SK-N-SH (cell line): Measurements from ENCODE around the gene NUDT14. TPM values are rescaled to one million over a fixed set of nuclear protein-coding genes. Genes with fewer than 3 reads are reported as not detected.

Experiments
- CTCF ChIA-PET: fragments of 300-600, 350-600 bp; formaldehyde crosslinking; extraction: SDS; loops from one replicate; lab custom pipeline; 2021; lab: Yijun Ruan, JAX
- POLR2A ChIA-PET: fragments of 350-600 bp; sonication (Branson Sonifier 250); formaldehyde crosslinking; extraction: SDS; loops from one replicate; lab custom pipeline; 2020; ENCODE audit warnings: antibody characterized with exemption, inconsistent platforms; lab: Yijun Ruan, JAX
- DNase-seq: peaks from one replicate; pipeline ENCODE4 v3.0.0; 2012
- H2AFZ ChIP-seq: fragments of 200-600 bp; sonication (generic); 2 replicates; pipeline ENCODE4 v1.8.1; 2016; ENCODE audit warnings: antibody characterized with exemption, mild to moderate bottlenecking, low read depth
- H3F3A ChIP-seq: fragments of 200-600 bp; sonication (generic); replicated peaks from 2 replicates; pipeline ENCODE3; 2016; ENCODE audit warnings: antibody characterized with exemption, mild to moderate bottlenecking; ENCODE audit not compliant: insufficient read depth
- H3K27ac ChIP-seq, 2 experiments: fragments of 200-500 bp in 1 of 2; fragments of 200-600 bp in 1 of 2; sonication (Bioruptor generic) in 1 of 2; sonication (generic), shearing (Covaris generic) in 1 of 2; 2 replicates each; pipeline versions ENCODE4 v1.5.1 to v1.6.1; 2014 to 2016; ENCODE audit warnings: low read depth in 2 of 2, inconsistent platforms in 1 of 2, low read length in 1 of 2, mild to moderate bottlenecking in 1 of 2, mixed read lengths in 1 of 2
- H3K27me3 ChIP-seq: fragments of 200-600 bp; sonication (generic), shearing (Covaris generic); 2 replicates; pipeline ENCODE4 v1.6.1; 2016; ENCODE audit warnings: mixed run types; ENCODE audit not compliant: insufficient read depth
- H3K36me3 ChIP-seq, 2 experiments: fragments of 200-500 bp in 1 of 2; fragments of 200-600 bp in 1 of 2; sonication (Bioruptor generic) in 1 of 2; sonication (generic) in 1 of 2; replicated peaks in 1 of 2; 2 replicates each; pipeline versions ENCODE3 to v1.5.1; 2014 to 2016; ENCODE audit warnings: low read length in 1 of 2, mild to moderate bottlenecking in 1 of 2; ENCODE audit not compliant: insufficient read depth in 2 of 2, control insufficient read depth in 1 of 2
- H3K4me1 ChIP-seq, 2 experiments: fragments of 200-500 bp in 1 of 2; fragments of 200-600 bp in 1 of 2; sonication (Bioruptor generic) in 1 of 2; sonication (generic), shearing (Covaris generic) in 1 of 2; 2 replicates each; pipeline versions ENCODE4 v1.5.1 to v1.6.1; 2014 to 2016; ENCODE audit warnings: low read depth in 1 of 2, low read length in 1 of 2, mixed run types in 1 of 2; ENCODE audit not compliant: insufficient read depth in 2 of 2, control insufficient read depth in 1 of 2
- H3K4me2 ChIP-seq: fragments of 200-600 bp; sonication (generic), shearing (Covaris generic); 2 replicates; pipeline ENCODE4 v1.6.1; 2017; ENCODE audit warnings: mixed run types
- H3K4me3 ChIP-seq, 2 experiments: fragments of 200-500 bp in 1 of 2; fragments of 200-600 bp in 1 of 2; sonication (Bioruptor generic) in 1 of 2; sonication (generic), shearing (Covaris generic) in 1 of 2; 2 replicates each; pipeline versions ENCODE4 v1.5.1 to v1.8.1; 2014 to 2016; ENCODE audit warnings: low read depth in 2 of 2, inconsistent platforms in 1 of 2, low read length in 1 of 2, mild to moderate bottlenecking in 1 of 2, mixed read lengths in 1 of 2, moderate library complexity in 1 of 2
- H3K79me2 ChIP-seq: fragments of 200-600 bp; sonication (generic); 2 replicates; pipeline ENCODE4 v1.8.1; 2017; ENCODE audit warnings: mild to moderate bottlenecking; ENCODE audit not compliant: insufficient read depth
- H3K9ac ChIP-seq: fragments of 200-600 bp; sonication (generic); 2 replicates; pipeline ENCODE4 v1.6.1; 2017; ENCODE audit warnings: mixed run types
- H3K9me2 ChIP-seq: fragments of 200-600 bp; sonication (generic); 2 replicates; pipeline ENCODE4 v1.6.1; 2017; ENCODE audit warnings: mixed run types
- H3K9me3 ChIP-seq: fragments of 200-600 bp; sonication (generic); 2 replicates; pipeline ENCODE4 v1.6.1; 2017; ENCODE audit warnings: mixed run types, mild to moderate bottlenecking, moderate library complexity
- H4K20me1 ChIP-seq: fragments of 200-600 bp; sonication (generic); 2 replicates; pipeline ENCODE4 v1.6.1; 2017; ENCODE audit warnings: mild to moderate bottlenecking, mixed run types; ENCODE audit not compliant: insufficient read depth
- CHD2 ChIP-seq: fragments of 150-350 bp; IDR thresholded peaks from 2 replicates; pipeline ENCODE4 v1.6.1; 2018; ENCODE audit warnings: low read length; ENCODE audit not compliant: partially characterized antibody
- EP300 ChIP-seq, 2 experiments: IDR thresholded peaks; 2 replicates each; pipeline versions ENCODE4 v1.4.0 to v1.6.1; 2012; ENCODE audit warnings: borderline replicate concordance in 1 of 2, low read depth in 1 of 2, low read length in 1 of 2
- FOSL2 ChIP-seq: IDR thresholded peaks from 2 replicates; pipeline ENCODE4 v1.4.0; 2012; ENCODE audit warnings: low read depth, mild to moderate bottlenecking, moderate library complexity, borderline replicate concordance
- GATA2 ChIP-seq: sonication (generic); formaldehyde crosslinking; IDR thresholded peaks from 2 replicates; pipeline ENCODE4 v1.5.0; 2020; ENCODE audit warnings: mild to moderate bottlenecking, missing genetic modification reagents
- MEF2A ChIP-seq: IDR thresholded peaks from 2 replicates; pipeline ENCODE4 v1.4.0; 2012; ENCODE audit warnings: low read depth, borderline replicate concordance
- NFIC ChIP-seq: IDR thresholded peaks from 2 replicates; pipeline ENCODE4 v1.4.0; 2012; ENCODE audit warnings: borderline replicate concordance
- POLR2AphosphoS5 ChIP-seq: IDR thresholded peaks from 2 replicates; pipeline ENCODE4 v1.6.1; 2012; ENCODE audit warnings: low read depth, low read length
- RFX5 ChIP-seq: IDR thresholded peaks from 2 replicates; pipeline ENCODE4 v1.6.1; 2012; ENCODE audit warnings: mild to moderate bottlenecking, improper control_type of control experiment, low read length
- TEAD4 ChIP-seq: IDR thresholded peaks from 2 replicates; pipeline ENCODE4 v1.4.0; 2012; ENCODE audit warnings: mild to moderate bottlenecking, borderline replicate concordance; ENCODE audit not compliant: insufficient read depth
- ZBTB33 ChIP-seq: IDR thresholded peaks from 2 replicates; pipeline ENCODE4 v1.4.0; 2012; ENCODE audit warnings: low read depth, borderline replicate concordance
- WGBS: methylation state at CpG from one replicate; pipeline ENCODE4 v1.1.6; 2017; ENCODE audit warnings: low lambda C conversion rate; 5-methylcytosine and 5-hydroxymethylcytosine counted together
- polyA plus RNA-seq, 3 experiments: library from polyadenylated mRNA; depleted of rRNA; stranded (reverse); fragments of >200 nt; gene quantifications; 2 replicates each; pipeline ENCODE4 v1.2.3, GENCODE V29; 2012
- TF ChIP-seq, protein P1 (sequence below): IDR thresholded peaks from 2 replicates; pipeline ENCODE4 v1.4.0; 2012; ENCODE audit warnings: low read depth, borderline replicate concordance
- TF ChIP-seq, protein P2 (sequence below): fragments of 150-350 bp; IDR thresholded peaks from 2 replicates; pipeline ENCODE4 v1.6.1; 2017; ENCODE audit warnings: antibody characterized with exemption, low read length, low read depth, borderline replicate concordance

The NUDT14 gene
- polyA plus RNA-seq, 1 of the 3 experiments (the other 2 are of a cell fraction): 18.4 TPM

- Histone ChIP-seq H3K4me3 (no peak overlapping the region), H3K27me3 (peaks cover 9% of the 10 kb centered on the region; the same call in 1 of the 2 replicates), H3K27ac (no peak overlapping the region), H3K36me3 (no peaks in the 10 kb centered on the region), H2AFZ (no peak overlapping the region), H3K4me2 (no peak overlapping the region), H3K9ac (no peak overlapping the region), H3F3A (no peaks in the 10 kb centered on the region), H3K4me1 (peaks cover 0 to 11% of the 10 kb centered on the region in 2 experiments; a peak in 2 of 4 replicates), H3K79me2 (no peaks in the 10 kb centered on the region), H3K9me2 (no peaks in the 10 kb centered on the region), H3K9me3 (no peaks in the 10 kb centered on the region), H4K20me1 (0 out of 2 replicates have a peak, but pooled peaks cover 3% of the 10 kb centered on the region)
- ChIA-PET CTCF (interaction anchor here (0.6 to 2.0 kb wide), 5 partner anchors 12 to 129 kb away, joined by 3 to 7 read pairs (median 3); no protein-coding TSS in a partner anchor), POLR2A (no interaction called here)
- 59% methylated on average over 5 of the region's 10 CpGs for WGBS
- TF ChIP-seq CHD2 (no peak), NFIC (no peak), ZBTB33 (no peak), TEAD4 (no peak), GATA2 (CRISPR knock-in tag) (no peak), EP300 (IDR thresholded peaks at IDR 0.05; ENCODE audit: borderline replicate concordance in 1 of 2, low read depth in 1 of 2, low read length in 1 of 2) (no peak), MEF2A (no peak)
- TF ChIP-seq, protein P1, sequence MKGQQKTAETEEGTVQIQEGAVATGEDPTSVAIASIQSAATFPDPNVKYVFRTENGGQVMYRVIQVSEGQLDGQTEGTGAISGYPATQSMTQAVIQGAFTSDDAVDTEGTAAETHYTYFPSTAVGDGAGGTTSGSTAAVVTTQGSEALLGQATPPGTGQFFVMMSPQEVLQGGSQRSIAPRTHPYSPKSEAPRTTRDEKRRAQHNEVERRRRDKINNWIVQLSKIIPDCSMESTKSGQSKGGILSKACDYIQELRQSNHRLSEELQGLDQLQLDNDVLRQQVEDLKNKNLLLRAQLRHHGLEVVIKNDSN: no peak
- TF ChIP-seq, protein P2, sequence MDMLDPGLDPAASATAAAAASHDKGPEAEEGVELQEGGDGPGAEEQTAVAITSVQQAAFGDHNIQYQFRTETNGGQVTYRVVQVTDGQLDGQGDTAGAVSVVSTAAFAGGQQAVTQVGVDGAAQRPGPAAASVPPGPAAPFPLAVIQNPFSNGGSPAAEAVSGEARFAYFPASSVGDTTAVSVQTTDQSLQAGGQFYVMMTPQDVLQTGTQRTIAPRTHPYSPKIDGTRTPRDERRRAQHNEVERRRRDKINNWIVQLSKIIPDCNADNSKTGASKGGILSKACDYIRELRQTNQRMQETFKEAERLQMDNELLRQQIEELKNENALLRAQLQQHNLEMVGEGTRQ: no peak
- no peak for DNase-seq
Observed at GRCh38 chr14:105165134-105165704, 15.9 kb downstream of the NUDT14 start.

- Histone ChIP-seq H3K9ac (no peak overlapping the region), H3K36me3 (no peaks in the 10 kb centered on the region), H2AFZ (no peak overlapping the region), H3K27me3 (no peaks in the 10 kb centered on the region), H3K9me3 (no peaks in the 10 kb centered on the region), H4K20me1 (0 out of 2 replicates have a peak, but pooled peaks cover 3% of the 10 kb centered on the region)
- POLR2A ChIA-PET: no interaction called here
- TF ChIP-seq RFX5 (no peak), POLR2AphosphoS5 (no peak), FOSL2 (no peak)
- TF ChIP-seq, all 33 proteins: peak for 0
- no peak overlapping the region for H3K4me3 ChIP-seq
- no peaks in the 10 kb centered on the region for H3K79me2 ChIP-seq
- no peak overlapping the region for H3K27ac ChIP-seq
- peaks cover 0 to 8% of the 10 kb centered on the region in 2 experiments; a peak in 1 of 4 replicates for H3K4me1 ChIP-seq
- H3K9me2 ChIP-seq: no peaks in the 10 kb centered on the region
- WGBS: 93% methylated on average over 8 of the region's 18 CpGs
- no peaks in the 10 kb centered on the region for H3F3A ChIP-seq
- no peak overlapping the region for H3K4me2 ChIP-seq
- DNase-seq: no peak
- CTCF ChIA-PET: interaction anchor here (1.1 to 1.4 kb wide), 2 partner anchors 19 to 117 kb away, joined by 3 to 4 read pairs; no protein-coding TSS in a partner anchor
Observed at GRCh38 chr14:105163040-105163742, 17.9 kb downstream of the NUDT14 start.
